Limb (tissue), 2 donors: ENCODE results near the gene FEM1B.

Experiments used
- DNase-seq, 2 donors: peaks; one replicate each; pipeline ENCODE4 v3.0.0-alpha.2; 2016; ENCODE audit errors: extremely low spot score in 2 of 2

FEM1B gene

DNA sequence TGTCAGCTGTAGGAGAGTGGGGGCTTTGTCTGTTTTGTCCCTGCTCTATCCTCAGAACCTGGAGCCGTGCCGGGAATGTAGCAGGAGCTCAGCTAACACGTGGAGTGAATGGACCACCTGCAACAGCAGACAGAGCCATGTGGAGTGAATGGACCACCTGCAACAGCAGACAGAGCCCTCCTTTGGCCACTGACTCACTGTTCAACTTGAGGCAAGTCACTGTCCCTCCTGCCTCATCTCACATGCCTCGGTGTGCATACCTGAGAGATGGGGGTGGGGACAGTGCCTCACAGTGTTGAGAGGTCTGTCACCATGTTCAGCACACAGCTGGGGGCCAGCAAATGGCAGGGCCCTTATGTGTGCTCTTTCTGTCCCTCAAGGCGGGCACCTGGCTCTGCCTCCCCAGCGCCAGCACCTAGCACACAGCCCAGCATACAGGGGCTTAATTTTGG is 27.9 kb downstream of the FEM1B start:
- no peak for DNase-seq

DNA sequence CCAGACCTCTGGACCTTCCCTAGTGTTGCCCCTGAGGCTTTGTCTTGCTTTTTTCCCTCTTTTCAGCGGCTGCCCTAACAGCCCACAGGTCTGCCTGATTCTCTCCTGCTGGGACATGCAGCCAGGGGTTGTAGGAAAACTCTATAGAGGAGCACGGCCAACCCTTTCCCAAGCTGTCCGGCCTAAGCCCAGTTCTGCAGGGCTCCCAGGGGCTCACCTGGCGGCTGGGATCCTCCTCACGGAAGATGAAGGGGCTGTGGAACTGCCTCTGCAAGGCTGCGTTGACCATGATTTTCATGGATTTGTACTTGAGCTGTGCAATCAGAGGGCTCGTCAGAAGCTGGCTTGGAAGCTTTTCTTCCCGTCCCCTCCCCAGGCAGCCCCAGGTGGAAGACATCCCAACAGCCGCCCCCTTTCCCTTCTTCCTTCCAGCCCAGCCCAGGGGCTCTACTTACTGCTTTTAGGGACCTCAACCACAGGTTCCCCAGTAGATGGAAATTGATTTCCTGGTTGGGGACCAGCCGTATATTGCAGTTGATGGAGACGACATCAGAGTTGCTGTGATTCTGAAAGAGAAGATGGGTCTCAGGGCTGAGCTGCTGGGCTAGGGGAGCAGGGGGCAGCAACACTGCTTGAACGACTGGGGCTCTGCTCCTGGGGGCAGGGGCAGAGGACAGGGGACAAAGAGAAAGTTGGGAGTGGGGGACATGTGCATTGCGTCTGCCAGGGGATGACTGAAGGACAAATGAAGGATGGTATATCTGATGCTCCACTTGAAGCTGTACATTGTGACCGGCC is 29.8 kb downstream of the FEM1B start:
- DNase-seq = no peak

DNA sequence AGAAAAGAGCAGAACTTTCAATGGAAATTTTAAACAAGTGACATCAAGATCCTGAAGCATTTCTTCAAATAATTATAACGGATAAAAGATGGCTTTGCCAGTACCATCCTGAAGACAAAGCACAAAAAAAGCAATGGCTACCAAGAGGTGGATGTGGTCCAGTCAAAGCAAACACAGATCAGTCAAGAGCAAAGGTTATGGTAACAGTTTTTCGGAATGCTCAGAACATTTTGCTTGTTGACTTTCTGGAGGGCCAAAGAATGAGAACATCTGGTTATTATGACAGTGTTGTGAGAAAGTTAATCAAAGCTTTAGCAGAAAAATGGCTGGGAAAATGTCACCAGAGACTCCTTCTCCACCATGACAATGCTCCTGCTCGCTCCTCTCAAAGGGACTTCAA is 31.5 kb downstream of the FEM1B start:
- DNase-seq = no peak

DNA sequence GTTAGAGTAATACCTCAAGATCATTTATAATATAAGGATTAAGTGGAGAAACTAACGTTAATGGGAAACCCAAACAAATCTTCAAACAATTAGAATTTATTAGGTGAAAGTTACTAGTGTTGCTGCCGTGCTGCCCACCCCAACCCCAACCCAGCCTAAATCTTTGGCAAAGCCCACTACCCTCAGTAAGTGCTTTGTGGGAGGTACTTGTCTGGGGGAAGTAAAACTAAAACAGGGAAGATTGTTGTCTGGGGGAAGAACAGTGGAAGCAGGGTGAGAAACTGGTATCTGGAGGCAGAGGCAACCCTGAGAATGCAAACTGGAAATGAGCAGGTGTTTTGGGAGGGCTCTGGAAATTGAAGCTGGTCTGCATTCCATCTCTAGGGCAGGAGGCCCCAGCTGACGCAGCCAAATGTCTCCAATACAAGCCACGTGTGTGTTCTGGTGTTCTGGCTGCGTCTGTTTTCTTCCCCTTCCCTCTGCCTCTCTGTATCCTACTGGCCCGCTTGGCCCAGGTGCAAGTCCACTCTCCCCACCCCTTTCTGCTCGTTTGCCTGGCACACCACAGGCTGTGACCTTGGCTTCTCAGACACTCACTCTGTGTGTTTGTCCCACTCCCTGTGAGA is 32.7 kb downstream of the FEM1B start:
- peak in 1 of 2 donors; percentile 58 for DNase-seq

DNA sequence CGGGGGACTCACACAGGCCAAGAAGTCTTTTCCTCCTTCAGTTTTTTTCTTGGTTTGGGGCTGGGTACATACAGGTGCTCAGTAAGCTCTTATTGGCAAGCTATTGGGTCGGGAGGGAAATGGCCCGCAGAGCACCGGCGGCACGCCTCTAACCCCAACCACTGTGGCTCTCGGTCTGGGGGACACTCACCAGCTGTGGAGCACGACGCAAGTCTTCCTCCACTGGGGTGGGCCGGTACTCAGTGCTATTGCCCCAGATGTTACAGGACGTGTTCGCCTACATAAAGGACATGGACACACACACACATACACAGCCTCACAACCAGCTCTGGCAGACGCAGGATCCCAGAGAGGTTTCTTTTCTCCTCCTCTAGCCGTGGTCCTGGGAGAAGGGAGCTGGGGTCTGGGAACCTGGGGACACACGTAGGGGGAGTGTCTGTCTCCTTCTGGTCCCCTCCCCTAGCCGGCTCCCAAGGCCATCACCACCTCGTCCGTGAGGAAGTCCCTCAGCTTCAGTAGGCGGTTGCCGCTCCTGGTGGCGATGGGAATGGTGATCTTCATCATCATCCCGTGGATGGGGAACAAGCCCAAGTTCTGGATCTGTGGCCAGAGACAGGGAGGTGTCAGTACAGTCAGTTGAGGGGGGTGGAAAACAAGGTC is 33.4 kb downstream of the FEM1B start:
- DNase-seq = no peak

DNA sequence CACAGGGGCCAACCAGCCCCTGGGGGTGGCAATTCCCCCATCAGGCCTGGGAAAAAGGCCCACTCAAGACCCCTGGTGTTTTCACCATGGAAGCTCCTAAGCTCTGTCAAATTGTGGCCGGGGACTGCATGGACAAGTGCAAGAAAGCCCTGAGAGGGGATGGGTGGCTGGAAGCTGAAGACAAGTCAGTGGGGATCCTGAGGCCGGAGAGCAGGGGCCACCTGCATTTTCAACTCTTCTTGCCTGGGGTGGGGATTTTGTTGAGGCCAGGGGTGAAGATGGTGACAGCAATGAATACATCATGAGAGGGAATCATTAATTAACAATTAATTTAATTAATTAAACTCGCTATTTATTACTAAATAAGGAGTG is 33.9 kb downstream of the FEM1B start:
- DNase-seq = no peak

- no peak for DNase-seq
Measured at GRCh38 chr15:68311859-68312557, 34.5 kb downstream of the FEM1B start.

GRCh38 chr15:68312701-68313204 is 35.2 kb downstream of the FEM1B start:
- DNase-seq = peak in 1 of 2 donors; percentile 17

GRCh38 chr15:68313501-68314410 is 36.2 kb downstream of the FEM1B start:
- DNase-seq = peak in 1 of 2 donors; percentile 26

DNA sequence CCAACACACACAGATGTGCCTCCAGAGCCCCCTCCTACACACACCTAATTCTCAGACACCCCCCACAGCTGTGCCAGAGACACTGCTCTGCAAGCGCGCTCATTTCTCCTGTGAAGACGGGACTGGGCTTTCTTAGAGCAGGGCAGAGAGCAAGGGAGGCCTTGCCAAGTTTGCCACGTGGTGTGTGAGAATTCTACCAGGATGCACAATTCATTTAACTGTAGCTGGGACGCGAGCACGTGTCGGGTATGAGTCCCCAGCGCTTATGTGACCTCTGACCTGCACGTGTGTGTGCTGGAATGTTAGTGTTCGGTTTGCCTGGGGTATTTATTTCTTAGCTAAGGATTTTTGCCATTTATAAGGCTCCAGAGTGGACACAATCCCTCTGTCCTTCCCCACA is 37.0 kb downstream of the FEM1B start:
- DNase-seq = peak in 1 of 2 donors; percentile 39

- DNase-seq = no peak
Measured at GRCh38 chr15:68315035-68315434, 37.5 kb downstream of the FEM1B start.

- peak; percentile 17 to 72 for DNase-seq
Measured at GRCh38 chr15:68315495-68316031, 38.0 kb downstream of the FEM1B start.

- peak in 1 of 2 donors; percentile 49 for DNase-seq
Measured at GRCh38 chr15:68316061-68316804, 38.7 kb downstream of the FEM1B start.

- peak in 1 of 2 donors; percentile 16 for DNase-seq
Measured at GRCh38 chr15:68317281-68318007, 39.9 kb downstream of the FEM1B start.

GRCh38 chr15:68318008-68318835 is 40.7 kb downstream of the FEM1B start:
- peak in 1 of 2 donors; percentile 12 for DNase-seq

DNA sequence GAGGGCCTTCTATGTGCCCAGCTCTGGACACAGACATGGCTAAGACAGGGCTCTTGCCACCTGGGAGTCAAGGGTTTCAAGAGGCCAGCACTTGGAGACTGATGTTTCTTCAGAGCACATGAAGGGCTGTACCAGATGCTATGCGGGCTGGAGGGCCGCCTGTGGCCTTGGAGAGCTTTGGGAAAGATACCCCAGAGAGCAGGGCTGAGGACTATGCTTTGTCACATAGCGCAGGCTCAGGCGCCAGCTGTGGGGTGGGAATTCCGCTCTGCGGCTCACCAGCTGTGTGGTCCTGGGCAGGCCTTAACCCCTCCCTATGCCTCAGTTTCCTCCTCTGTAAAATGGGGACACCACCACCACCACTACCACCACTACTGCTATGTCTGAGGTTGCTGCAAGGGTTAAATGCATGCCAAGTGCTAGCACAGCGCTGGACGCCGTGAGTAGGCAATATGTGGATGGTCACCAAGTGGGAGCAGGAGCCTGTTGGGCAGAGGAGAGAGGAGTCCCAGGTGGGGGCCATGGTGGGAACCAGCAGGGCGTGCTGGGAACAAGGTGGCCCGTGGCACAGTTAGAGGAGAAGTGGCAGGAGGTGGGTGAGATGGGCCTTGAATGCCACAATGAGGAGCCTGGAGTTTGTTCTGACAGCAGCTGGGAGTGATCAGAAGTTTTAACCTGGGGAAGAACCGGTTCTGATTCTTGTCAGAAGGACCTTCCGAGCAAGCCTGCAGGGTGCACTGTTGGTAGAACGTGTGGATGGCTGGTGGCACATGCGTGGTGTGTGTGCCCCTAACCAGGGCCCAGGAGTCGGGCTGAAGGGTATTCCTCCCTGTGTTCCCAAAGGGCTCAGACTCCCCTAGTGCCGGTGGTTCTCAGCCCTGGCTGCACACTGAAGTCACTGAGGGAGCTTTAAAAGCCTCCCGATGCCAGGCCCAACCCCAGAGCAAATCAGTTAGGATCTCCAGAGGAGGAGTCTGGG is 41.7 kb downstream of the FEM1B start:
- DNase-seq = no peak

DNA sequence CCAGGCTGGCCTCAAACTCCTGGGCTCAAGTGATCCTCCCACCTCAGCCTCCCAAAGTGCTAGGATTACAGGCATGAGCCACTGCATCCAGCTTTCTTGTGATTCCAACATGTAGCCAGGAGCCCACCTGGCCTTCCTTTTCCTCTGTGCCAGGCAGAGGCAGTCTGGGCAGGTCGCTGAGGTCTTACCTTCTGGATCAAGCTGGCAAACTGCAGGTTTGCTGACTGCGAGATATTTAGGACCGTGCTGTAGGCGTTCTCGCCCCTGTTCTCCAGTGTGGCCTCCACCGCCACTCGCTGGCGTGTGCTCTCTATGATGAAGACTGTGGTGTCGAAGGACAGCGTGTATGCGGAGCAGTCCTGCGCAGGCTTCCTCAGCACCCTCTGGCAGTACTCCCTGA is 42.5 kb downstream of the FEM1B start:
- no peak for DNase-seq
